ENCODE data around the gene AZU1.

AZU1 gene

GRCh38 chr19:871446-872265 lies 44.0 kb downstream of the AZU1 start:
- H3K4me3 ChIP-seq (ENCODE audit: low read depth, low read length) = no peak overlapping the region
- TF ChIP-seq CTCF (IDR thresholded peaks at IDR 0.05; ENCODE audit: low read depth, low read length) = no peak

GRCh38 chr19:872266-872951 lies 44.8 kb downstream of the AZU1 start:
- TF ChIP-seq CTCF (IDR thresholded peaks at IDR 0.05; ENCODE audit: low read depth, low read length) = no peak
- H3K4me3 ChIP-seq (ENCODE audit: low read depth, low read length) = no peak overlapping the region

DNA sequence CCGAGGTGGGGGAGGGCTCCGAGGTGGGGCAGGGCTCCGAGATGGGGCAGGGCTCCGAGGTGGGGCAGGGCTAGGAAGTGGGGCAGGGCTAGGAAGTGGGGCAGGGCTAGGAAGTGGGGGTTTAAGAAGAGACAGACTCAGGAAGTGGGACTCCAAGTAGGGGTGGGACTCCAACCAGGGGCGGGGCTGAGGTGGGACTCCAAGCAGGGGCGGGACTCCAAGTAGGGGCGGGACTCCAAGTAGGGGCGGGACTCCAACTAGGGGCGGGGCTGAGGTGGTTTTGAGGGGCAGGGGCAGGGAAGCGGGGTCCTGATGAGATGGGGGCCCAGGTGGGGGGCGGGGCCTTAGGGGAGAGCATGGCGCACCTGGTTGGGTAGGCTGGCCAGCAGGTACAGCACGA lies 45.4 kb downstream of the AZU1 start:
- no peak overlapping the region for H3K4me3 ChIP-seq (ENCODE audit: low read depth, low read length)
- no peak for TF ChIP-seq CTCF (IDR thresholded peaks at IDR 0.05; ENCODE audit: low read depth, low read length)

- no peak for TF ChIP-seq CTCF (IDR thresholded peaks at IDR 0.05; ENCODE audit: low read depth, low read length)
- H3K4me3 ChIP-seq (ENCODE audit: low read depth, low read length) = no peak overlapping the region
Observed at GRCh38 chr19:873561-874041, 46.0 kb downstream of the AZU1 start.

GRCh38 chr19:875265-875879 lies 47.7 kb downstream of the AZU1 start:
- TF ChIP-seq CTCF (IDR thresholded peaks at IDR 0.05; ENCODE audit: low read depth, low read length) = no peak
- no peak overlapping the region for H3K4me3 ChIP-seq (ENCODE audit: low read depth, low read length)

DNA sequence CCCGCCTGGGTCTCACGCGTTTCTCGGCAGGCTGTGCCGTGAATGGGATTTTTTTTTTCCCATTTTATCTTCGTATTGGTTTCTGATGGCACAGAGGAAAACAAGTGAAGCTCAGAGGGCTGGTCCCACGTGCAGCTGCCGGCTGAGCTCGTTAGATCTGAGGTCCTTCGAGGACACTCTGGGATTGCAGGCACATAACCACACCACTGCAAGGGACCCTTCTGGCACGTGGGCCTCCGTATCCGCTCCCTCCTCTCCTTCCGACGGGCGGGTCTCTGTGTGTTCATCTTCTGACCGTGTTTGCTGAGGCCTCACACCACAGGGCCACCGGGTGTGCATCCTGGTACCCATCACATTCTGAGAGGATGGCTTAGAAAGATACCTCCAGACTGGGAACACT lies 48.5 kb downstream of the AZU1 start:
- H3K4me3 ChIP-seq (ENCODE audit: low read depth, low read length) = no peak overlapping the region
- TF ChIP-seq CTCF (IDR thresholded peaks at IDR 0.05; ENCODE audit: low read depth, low read length) = no peak
